ENCODE data around the gene ZIC4.

DNA sequence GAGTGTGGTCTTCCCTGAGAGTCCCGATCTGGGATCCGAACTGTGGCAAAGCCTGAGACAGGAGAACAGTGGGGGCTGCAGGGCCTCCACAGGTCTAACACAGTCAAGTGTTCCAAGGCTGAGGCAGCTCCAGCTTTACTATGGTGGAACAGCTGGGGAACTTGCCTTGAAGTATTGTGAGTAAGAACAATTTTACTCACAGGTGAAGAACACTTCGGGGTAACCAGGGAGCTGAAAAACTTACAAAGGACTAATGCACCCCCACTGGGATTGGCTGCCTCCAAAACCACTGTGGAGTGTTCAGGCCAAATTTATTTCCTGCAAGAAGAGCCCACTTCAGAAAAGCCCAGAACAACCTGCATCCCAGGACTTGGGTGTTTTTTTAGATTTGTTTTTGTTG, 25.4 kb downstream of the ZIC4 start:
- TF ChIP-seq POLR2A (IDR thresholded peaks at IDR 0.05; ENCODE audit: low read length) (no peak), GATA1 (IDR thresholded peaks at IDR 0.05; ENCODE audit: low read depth, low read length) (no peak)
